ENCODE measurements around the gene PAXX. TPM values are rescaled to one million over a fixed set of nuclear protein-coding genes. Genes with fewer than 3 reads are reported as not detected.

The PAXX gene
- total RNA-seq, 2 experiments from 2014 or later = 67.0 to 67.8 TPM

DNA sequence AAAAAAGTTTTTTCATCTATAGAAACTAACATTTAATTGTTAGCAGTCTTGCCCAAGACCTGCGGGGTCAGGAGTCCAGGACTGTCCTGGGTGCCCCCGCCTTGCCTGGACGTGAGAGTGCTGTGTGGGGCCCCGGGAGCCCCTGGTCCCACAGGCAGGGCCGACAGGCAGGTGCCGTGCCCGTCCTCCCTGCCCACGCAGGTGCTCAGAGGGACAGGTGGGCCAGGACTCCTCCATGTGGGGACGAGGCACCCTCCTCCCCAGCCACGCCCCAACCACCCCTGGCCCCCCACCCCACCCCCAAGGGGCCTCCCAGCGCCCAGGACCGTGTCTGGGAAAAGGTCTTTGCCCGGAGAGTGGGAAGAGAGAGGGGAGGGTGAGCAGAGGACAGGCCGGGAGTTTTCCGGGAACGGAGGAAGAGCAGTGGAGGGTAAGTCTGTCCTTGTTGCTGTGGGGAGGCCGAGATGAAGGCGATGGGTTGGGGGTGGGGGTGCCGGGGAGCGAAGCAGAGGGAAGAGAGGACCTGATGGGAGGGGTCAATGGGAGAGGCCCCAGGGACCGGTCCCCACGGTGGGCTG is 42.9 kb upstream of the PAXX start:
- ATAC-seq (ENCODE audit: poor library complexity) (no peak), DNase-seq (peak in 1 of 14 experiments; percentile 7)
- H3K4me1 Mint-ChIP-seq (ENCODE audit: low read depth) = peaks cover 10% of the 10 kb centered on the region
- Histone ChIP-seq H3K4me1 (ENCODE audit: insufficient read depth, low read length) (peaks cover 42% of the 10 kb centered on the region), H3K27ac (ENCODE audit: low read depth in 1 of 2, low read length in 2 of 2) (peak overlapping the region; percentile 29 to 56), H3K36me3 (ENCODE audit: insufficient read depth, low read length) (no peaks in the 10 kb centered on the region), H3K4me3 (ENCODE audit: low read length) (peak overlapping the region; percentile 69), H3K27me3 (ENCODE audit: control insufficient read depth in 1 of 2, insufficient read depth in 2 of 2, low read length in 2 of 2) (no peaks in the 10 kb centered on the region), H3K9me3 (ENCODE audit: control insufficient read depth in 1 of 2, insufficient read depth in 1 of 2, low read length in 2 of 2) (no peaks in the 10 kb centered on the region)
- POLR2A ChIA-PET = interaction anchor here (1.0 to 2.3 kb wide), 2 partner anchors 24 to 43 kb away, joined by 3 to 9 read pairs; partner anchors contain the start of gene PAXX
- H3K4me3 Mint-ChIP-seq = peak overlapping the region; percentile 83
- intact Hi-C loops (cut with DNase I, micrococcal nuclease) = loop anchor here in 1 of 2 experiments (10.0 kb wide), 1 partner anchor 105 kb away; the partner anchor contains the start of genes AJM1 and PHPT1
- H3K36me3 Mint-ChIP-seq (ENCODE audit: low read depth) = no peaks in the 10 kb centered on the region
- H3K27me3 Mint-ChIP-seq = no peaks in the 10 kb centered on the region
- CTCF ChIA-PET = no interaction called here
- H3K27ac Mint-ChIP-seq = peak overlapping the region; percentile 86
- H3K9me3 Mint-ChIP-seq = no peaks in the 10 kb centered on the region
- TF ChIP-seq, protein P1, sequence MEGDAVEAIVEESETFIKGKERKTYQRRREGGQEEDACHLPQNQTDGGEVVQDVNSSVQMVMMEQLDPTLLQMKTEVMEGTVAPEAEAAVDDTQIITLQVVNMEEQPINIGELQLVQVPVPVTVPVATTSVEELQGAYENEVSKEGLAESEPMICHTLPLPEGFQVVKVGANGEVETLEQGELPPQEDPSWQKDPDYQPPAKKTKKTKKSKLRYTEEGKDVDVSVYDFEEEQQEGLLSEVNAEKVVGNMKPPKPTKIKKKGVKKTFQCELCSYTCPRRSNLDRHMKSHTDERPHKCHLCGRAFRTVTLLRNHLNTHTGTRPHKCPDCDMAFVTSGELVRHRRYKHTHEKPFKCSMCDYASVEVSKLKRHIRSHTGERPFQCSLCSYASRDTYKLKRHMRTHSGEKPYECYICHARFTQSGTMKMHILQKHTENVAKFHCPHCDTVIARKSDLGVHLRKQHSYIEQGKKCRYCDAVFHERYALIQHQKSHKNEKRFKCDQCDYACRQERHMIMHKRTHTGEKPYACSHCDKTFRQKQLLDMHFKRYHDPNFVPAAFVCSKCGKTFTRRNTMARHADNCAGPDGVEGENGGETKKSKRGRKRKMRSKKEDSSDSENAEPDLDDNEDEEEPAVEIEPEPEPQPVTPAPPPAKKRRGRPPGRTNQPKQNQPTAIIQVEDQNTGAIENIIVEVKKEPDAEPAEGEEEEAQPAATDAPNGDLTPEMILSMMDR (IDR thresholded peaks at IDR 0.05) = no peak

DNA sequence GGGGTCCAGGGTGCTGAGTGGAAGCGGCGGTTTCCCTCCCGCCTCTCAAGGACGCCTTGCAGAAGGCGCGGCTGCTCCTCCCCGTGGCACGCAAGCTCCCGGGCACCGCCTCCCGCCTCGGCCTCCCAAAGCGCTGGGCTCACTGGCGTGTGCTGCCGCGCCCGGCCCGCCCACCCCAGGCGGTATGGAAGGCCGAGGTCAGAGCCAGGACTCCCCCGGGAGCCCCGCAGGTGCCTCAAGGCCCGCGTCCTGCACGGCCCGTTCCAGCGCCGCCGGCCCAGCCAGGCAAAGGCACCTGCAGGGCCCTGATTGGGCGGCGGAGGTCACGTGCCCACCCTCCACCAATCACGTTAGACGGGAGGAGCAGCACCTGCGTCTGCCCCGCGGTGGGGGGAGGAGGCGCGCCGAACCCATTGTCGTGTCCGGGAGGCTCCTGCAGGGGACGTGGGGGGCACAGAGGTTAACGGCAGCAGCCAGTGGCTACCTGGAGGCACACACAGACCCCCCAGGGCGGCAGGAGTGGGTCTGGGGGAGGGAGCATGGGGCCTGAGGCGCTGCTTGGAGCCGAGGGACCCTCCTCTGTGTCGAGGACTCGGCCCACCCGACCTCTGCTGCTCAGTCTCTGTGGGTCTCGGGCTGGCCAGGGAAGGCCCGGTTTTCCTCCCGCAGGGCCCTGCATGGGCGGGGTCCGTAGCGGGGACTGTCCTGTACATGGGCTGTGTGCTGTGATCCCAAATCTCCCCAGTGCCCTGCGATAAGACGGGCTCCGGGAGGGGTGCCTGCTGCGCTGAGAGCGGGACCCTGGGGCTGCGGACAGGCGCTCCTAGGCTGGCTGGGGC is 42.2 kb upstream of the PAXX start:
- ATAC-seq (ENCODE audit: poor library complexity) = peak; percentile 97
- H3K4me1 ChIP-seq (ENCODE audit: insufficient read depth, low read length) = peaks cover 38% of the 10 kb centered on the region
- POLR2A ChIA-PET = interaction anchor here (1.0 to 2.3 kb wide), 2 partner anchors 24 to 42 kb away, joined by 3 to 9 read pairs; partner anchors contain the start of gene PAXX

More for the DNA sequence above, 42.2 kb upstream of the PAXX start:
- TF ChIP-seq, protein P1 (IDR thresholded peaks at IDR 0.05) = peak; percentile 42
- H3K9me3 Mint-ChIP-seq = no peaks in the 10 kb centered on the region
- H3K4me3 Mint-ChIP-seq = peak overlapping the region; percentile 83
- H3K4me1 Mint-ChIP-seq (ENCODE audit: low read depth) = peaks cover 5% of the 10 kb centered on the region
- CTCF ChIA-PET = no interaction called here
- peak; percentile 93 to 97 (median 96) for DNase-seq
- H3K27me3 Mint-ChIP-seq = no peaks in the 10 kb centered on the region
- no peaks in the 10 kb centered on the region for H3K36me3 Mint-ChIP-seq (ENCODE audit: low read depth)
- peak overlapping the region; percentile 86 for H3K27ac Mint-ChIP-seq
- H3K27me3 ChIP-seq (ENCODE audit: control insufficient read depth in 1 of 2, insufficient read depth in 2 of 2, low read length in 2 of 2) = no peaks in the 10 kb centered on the region
- peak overlapping the region; percentile 56 to 75 for H3K27ac ChIP-seq (ENCODE audit: low read depth in 1 of 2, low read length in 2 of 2)
- H3K36me3 ChIP-seq (ENCODE audit: insufficient read depth, low read length) = no peaks in the 10 kb centered on the region
- no peaks in the 10 kb centered on the region for H3K9me3 ChIP-seq (ENCODE audit: control insufficient read depth in 1 of 2, insufficient read depth in 1 of 2, low read length in 2 of 2)
- H3K4me3 ChIP-seq (ENCODE audit: low read length) = peak overlapping the region; percentile 69
- intact Hi-C loops (cut with DNase I, micrococcal nuclease) = loop anchor here (2.0 to 10.0 kb wide), 4 partner anchors 43 to 825 kb away; partner anchors contain the start of genes ABCA2 (in 1 of the 2), AJM1 (in 1 of the 2), PAXX (in 1 of the 2) and PHPT1 (in 1 of the 2)
